SU-DHL-6 (cell line): ENCODE data around the gene SEMA4C.

Experiments
- CTCF ChIP-seq: fragments of 200-600 bp; sonication (generic); IDR thresholded peaks from one replicate; pipeline ENCODE4 v1.5.1; 2017; ENCODE audit warnings: antibody characterized with exemption, mild to moderate bottlenecking, low read length, moderate library complexity; ENCODE audit not compliant: insufficient read depth, poor library complexity, severe bottlenecking
- EZH2phosphoT487 ChIP-seq: fragments of 200-600 bp; sonication (generic), shearing (Covaris generic); conservative IDR thresholded peaks from 2 replicates; pipeline ENCODE4 v1.6.1; 2018; ENCODE audit warnings: mild to moderate bottlenecking, antibody characterized with exemption, low read length, moderate library complexity, mixed read lengths

GRCh38 chr2:96826546-96827278 is 43.2 kb downstream of the SEMA4C start:
- TF ChIP-seq CTCF = no peak
- no peak for TF ChIP-seq EZH2phosphoT487
